ENCODE results near the gene ELMOD1. TPM values are rescaled to one million over a fixed set of nuclear protein-coding genes. Genes with fewer than 3 reads are reported as not detected.

The ELMOD1 gene
- total and polyA plus RNA-seq, 2 experiments from 2014 or later: 3.1 TPM

DNA sequence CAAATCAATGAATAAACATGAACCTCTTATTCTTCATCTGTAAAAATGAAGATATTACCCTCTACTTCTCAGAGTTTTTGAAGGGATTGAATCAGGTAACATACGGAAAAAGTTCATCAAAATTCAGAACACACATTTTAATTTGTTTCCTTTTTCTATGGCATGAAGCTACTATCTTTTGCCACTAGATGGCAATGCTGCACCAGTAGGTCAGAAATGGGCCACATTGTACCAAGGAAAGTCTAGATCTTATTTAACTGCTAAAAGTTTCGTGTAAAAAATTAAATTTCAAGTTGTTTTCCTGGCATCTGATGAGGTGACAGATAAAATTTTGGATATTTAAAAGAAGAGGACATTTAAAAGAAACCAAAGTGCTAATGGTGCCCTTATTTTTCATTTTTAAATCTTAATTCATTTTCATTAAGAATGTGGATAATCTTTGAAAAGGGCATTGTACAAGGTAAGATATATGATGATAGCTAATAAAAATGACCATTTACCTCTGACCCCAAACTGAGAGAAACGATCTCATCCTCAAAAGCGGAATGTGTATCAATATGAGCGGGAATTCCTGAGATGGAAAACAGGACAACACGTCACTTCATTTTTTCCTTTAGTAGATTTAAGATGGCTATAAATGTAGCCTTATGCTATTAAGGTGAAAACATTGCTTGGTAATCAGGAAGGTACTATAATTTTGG, 41.5 kb upstream of the ELMOD1 start:
- H3K4me3 ChIP-seq: no peak overlapping the region
- H3K27ac ChIP-seq: peak overlapping the region; percentile 1
- no peaks in the 10 kb centered on the region for H3K36me3 ChIP-seq (replicated peaks; ENCODE audit: insufficient read depth, low read depth)
- no peaks in the 10 kb centered on the region for H3K9me3 ChIP-seq (ENCODE audit: low read depth)
- no peaks in the 10 kb centered on the region for H4K20me1 ChIP-seq (ENCODE audit: insufficient read depth, poor library complexity, severe bottlenecking)
- H3K79me2 ChIP-seq: no peaks in the 10 kb centered on the region
- TF ChIP-seq, protein P1, sequence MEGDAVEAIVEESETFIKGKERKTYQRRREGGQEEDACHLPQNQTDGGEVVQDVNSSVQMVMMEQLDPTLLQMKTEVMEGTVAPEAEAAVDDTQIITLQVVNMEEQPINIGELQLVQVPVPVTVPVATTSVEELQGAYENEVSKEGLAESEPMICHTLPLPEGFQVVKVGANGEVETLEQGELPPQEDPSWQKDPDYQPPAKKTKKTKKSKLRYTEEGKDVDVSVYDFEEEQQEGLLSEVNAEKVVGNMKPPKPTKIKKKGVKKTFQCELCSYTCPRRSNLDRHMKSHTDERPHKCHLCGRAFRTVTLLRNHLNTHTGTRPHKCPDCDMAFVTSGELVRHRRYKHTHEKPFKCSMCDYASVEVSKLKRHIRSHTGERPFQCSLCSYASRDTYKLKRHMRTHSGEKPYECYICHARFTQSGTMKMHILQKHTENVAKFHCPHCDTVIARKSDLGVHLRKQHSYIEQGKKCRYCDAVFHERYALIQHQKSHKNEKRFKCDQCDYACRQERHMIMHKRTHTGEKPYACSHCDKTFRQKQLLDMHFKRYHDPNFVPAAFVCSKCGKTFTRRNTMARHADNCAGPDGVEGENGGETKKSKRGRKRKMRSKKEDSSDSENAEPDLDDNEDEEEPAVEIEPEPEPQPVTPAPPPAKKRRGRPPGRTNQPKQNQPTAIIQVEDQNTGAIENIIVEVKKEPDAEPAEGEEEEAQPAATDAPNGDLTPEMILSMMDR (IDR thresholded peaks at IDR 0.05; ENCODE audit: poor library complexity): peak; percentile 80
- TF ChIP-seq EZH2 (IDR thresholded peaks at IDR 0.05; ENCODE audit: borderline replicate concordance) (no peak), EZH2phosphoT487 (IDR thresholded peaks at IDR 0.05; ENCODE audit: low read depth, severe bottlenecking, unreplicated experiment) (no peak)
- no peaks in the 10 kb centered on the region for H3K9me2 ChIP-seq (replicated peaks; ENCODE audit: insufficient read depth)
- no peak overlapping the region for H3K4me2 ChIP-seq
- H3K27me3 ChIP-seq: no peaks in the 10 kb centered on the region
- whole genome bisulfite sequencing (ENCODE audit: low lambda C conversion rate, missing lambda C conversion rate): 71% methylated on average over 6 of the region's 6 CpGs
- H3K4me1 ChIP-seq (ENCODE audit: insufficient read depth): no peaks in the 10 kb centered on the region
- DNase-seq (ENCODE audit: low spot score): peak; percentile 66
- H2AFZ ChIP-seq: no peak overlapping the region

DNA sequence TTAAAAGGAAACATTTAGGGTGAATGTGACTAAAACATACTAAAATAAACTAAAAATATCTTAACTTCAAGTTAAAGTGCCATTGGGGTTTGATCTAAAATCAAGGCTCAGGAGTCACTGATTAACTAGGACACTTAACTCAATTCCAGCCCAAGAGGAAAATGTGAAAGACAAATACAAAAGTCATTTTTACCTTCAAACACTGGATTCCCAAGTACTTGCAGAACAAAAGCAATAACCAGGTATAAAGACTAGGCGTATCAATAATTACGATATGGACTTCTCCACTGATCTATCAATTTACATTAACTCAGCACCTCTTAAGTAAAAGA, 41.0 kb upstream of the ELMOD1 start:
- TF ChIP-seq EZH2 (IDR thresholded peaks at IDR 0.05; ENCODE audit: borderline replicate concordance): no peak
- TF ChIP-seq, protein P1 (IDR thresholded peaks at IDR 0.05; ENCODE audit: poor library complexity): no peak
- TF ChIP-seq EZH2phosphoT487 (IDR thresholded peaks at IDR 0.05; ENCODE audit: low read depth, severe bottlenecking, unreplicated experiment): no peak
- 81% methylated on average over 2 of the region's 2 CpGs for WGBS (ENCODE audit: low lambda C conversion rate, missing lambda C conversion rate)
- Histone ChIP-seq H3K9me3 (ENCODE audit: low read depth) (no peaks in the 10 kb centered on the region), H3K27ac (no peak overlapping the region), H3K4me1 (ENCODE audit: insufficient read depth) (no peaks in the 10 kb centered on the region), H3K4me2 (no peak overlapping the region), H4K20me1 (ENCODE audit: insufficient read depth, poor library complexity, severe bottlenecking) (no peaks in the 10 kb centered on the region), H3K27me3 (no peaks in the 10 kb centered on the region), H3K4me3 (no peak overlapping the region), H2AFZ (no peak overlapping the region), H3K36me3 (replicated peaks; ENCODE audit: insufficient read depth, low read depth) (no peaks in the 10 kb centered on the region), H3K79me2 (no peaks in the 10 kb centered on the region), H3K9me2 (replicated peaks; ENCODE audit: insufficient read depth) (no peaks in the 10 kb centered on the region)
- DNase-seq (ENCODE audit: low spot score): no peak

DNA sequence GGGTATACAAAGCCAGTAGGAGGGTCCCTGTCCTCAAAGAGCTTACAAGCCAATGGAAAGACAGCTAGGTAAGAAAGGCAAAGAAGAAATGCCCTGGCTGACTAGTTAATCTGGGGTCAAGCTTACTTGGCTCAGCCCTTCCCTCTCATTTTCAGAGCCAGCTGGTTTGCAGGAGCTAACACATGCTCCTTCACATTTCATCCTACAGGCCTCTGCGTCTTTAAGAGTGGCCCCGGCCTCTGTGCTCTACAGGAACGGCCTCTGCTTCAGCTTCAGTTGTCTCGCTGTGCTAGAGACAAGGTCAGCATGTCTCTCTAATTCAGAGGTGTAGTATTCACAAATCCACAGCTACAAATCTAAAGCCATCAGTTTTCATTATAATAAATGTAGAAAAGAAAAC, 40.6 kb upstream of the ELMOD1 start:
- Histone ChIP-seq H3K36me3 (replicated peaks; ENCODE audit: insufficient read depth, low read depth) (no peaks in the 10 kb centered on the region), H3K4me1 (ENCODE audit: insufficient read depth) (no peaks in the 10 kb centered on the region), H3K79me2 (no peaks in the 10 kb centered on the region), H3K27ac (no peak overlapping the region), H2AFZ (no peak overlapping the region), H4K20me1 (ENCODE audit: insufficient read depth, poor library complexity, severe bottlenecking) (no peaks in the 10 kb centered on the region), H3K9me3 (ENCODE audit: low read depth) (no peaks in the 10 kb centered on the region), H3K4me2 (no peak overlapping the region), H3K9me2 (replicated peaks; ENCODE audit: insufficient read depth) (no peaks in the 10 kb centered on the region), H3K27me3 (no peaks in the 10 kb centered on the region), H3K4me3 (no peak overlapping the region)
- 80% methylated on average over 4 of the region's 4 CpGs for WGBS (ENCODE audit: low lambda C conversion rate, missing lambda C conversion rate)
- TF ChIP-seq, protein P1 (IDR thresholded peaks at IDR 0.05; ENCODE audit: poor library complexity): no peak
- no peak for TF ChIP-seq EZH2phosphoT487 (IDR thresholded peaks at IDR 0.05; ENCODE audit: low read depth, severe bottlenecking, unreplicated experiment)
- no peak for DNase-seq (ENCODE audit: low spot score)

DNA sequence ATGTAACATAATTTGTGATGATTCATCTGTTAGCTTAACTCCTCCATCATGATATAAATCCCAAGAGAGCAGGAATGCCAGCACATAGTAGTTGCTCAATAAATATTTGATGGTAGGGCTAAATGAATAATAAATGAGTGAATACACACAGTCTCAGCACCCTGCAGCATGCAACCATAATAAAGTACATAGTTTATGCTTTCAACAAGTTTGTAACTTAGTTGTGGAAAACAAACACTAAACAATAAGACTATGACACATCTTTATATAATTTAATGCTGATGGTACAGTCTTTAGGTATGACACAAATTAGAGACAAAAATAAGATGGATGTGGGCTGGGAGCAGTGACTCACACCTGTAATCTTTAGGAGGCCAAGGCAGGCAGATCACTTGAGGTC, 29.3 kb upstream of the ELMOD1 start:
- no peak overlapping the region for H2AFZ ChIP-seq
- H3K36me3 ChIP-seq (replicated peaks; ENCODE audit: insufficient read depth, low read depth): no peaks in the 10 kb centered on the region
- H3K79me2 ChIP-seq: peaks cover 29% of the 10 kb centered on the region
- H3K9me2 ChIP-seq (replicated peaks; ENCODE audit: insufficient read depth): no peaks in the 10 kb centered on the region
- TF ChIP-seq, protein P1 (IDR thresholded peaks at IDR 0.05; ENCODE audit: poor library complexity): no peak
- TF ChIP-seq EZH2phosphoT487 (IDR thresholded peaks at IDR 0.05; ENCODE audit: low read depth, severe bottlenecking, unreplicated experiment) (no peak), EZH2 (IDR thresholded peaks at IDR 0.05; ENCODE audit: borderline replicate concordance) (no peak)
- DNase-seq (ENCODE audit: low spot score): no peak
- no peaks in the 10 kb centered on the region for H4K20me1 ChIP-seq (ENCODE audit: insufficient read depth, poor library complexity, severe bottlenecking)
- no peaks in the 10 kb centered on the region for H3K27me3 ChIP-seq
- no peak overlapping the region for H3K4me3 ChIP-seq
- peaks cover 10% of the 10 kb centered on the region for H3K4me1 ChIP-seq (ENCODE audit: insufficient read depth)
- H3K27ac ChIP-seq: no peak overlapping the region
- H3K4me2 ChIP-seq: no peak overlapping the region
- no peaks in the 10 kb centered on the region for H3K9me3 ChIP-seq (ENCODE audit: low read depth)
